B cell (primary cell): Measurements from ENCODE around the gene SFT2D1. TPM values are rescaled to one million over a fixed set of nuclear protein-coding genes. Genes with fewer than 3 reads are reported as not detected.

ENCODE experiments used
- ATAC-seq: fragments of 200-7000 bp; cut with Tn5 transposase; one replicate; pipeline ENCODE4 v1.10.0; 2021; ENCODE audit warnings: low read depth, mild to moderate bottlenecking, moderate number of reproducible peaks, moderate library complexity
- CTCF ChIA-PET: fragments of 350-600 bp; sonication (Branson Sonifier 250); formaldehyde crosslinking; loops from one replicate; lab custom pipeline; 2021; ENCODE audit warnings: antibody characterized with exemption, inconsistent platforms; lab: Charles Lee
- POLR2A ChIA-PET: fragments of 350-600 bp; sonication (Branson Sonifier 250); formaldehyde crosslinking; loops from one replicate; lab custom pipeline; 2021; ENCODE audit warnings: antibody characterized with exemption; lab: Charles Lee
- DNase-seq: peaks from one replicate; pipeline ENCODE4 v3.0.0; 2013
- H2AFZ ChIP-seq: 2 replicates; pipeline ENCODE4 v1.6.1; 2012; ENCODE audit warnings: mild to moderate bottlenecking, low read depth, low read length; ENCODE audit not compliant: insufficient read depth, poor library complexity, severe bottlenecking
- H3K27ac ChIP-seq, 2 donors: 1 replicate in 1 of 2; 2 replicates in 1 of 2; pipeline ENCODE4 v1.5.1; 2012 to 2013; ENCODE audit warnings: low read length in 2 of 2, mild to moderate bottlenecking in 2 of 2, moderate library complexity in 1 of 2
- H3K27me3 ChIP-seq, 4 experiments: fragments of 200-600 bp in 1 of 4; sonication (generic) in 1 of 4; replicated peaks in 1 of 4; 1 replicate in 2 of 4; 2 replicates in 2 of 4; pipeline versions ENCODE4 v1.6.1 to v1.7.0; 2013 to 2016; ENCODE audit warnings: low read length in 3 of 4, mild to moderate bottlenecking in 2 of 4, mixed read lengths in 1 of 4, moderate library complexity in 1 of 4; ENCODE audit not compliant: insufficient read depth in 4 of 4, control insufficient read depth in 3 of 4; ENCODE audit errors: control extremely low read depth in 1 of 4
- H3K36me3 ChIP-seq, 2 experiments: replicated peaks in 1 of 2; 1 replicate in 1 of 2; 2 replicates in 1 of 2; pipeline versions ENCODE4 v1.6.1 to v1.7.1; 2013; ENCODE audit warnings: low read length in 1 of 2; ENCODE audit not compliant: insufficient read depth in 2 of 2, control insufficient read depth in 1 of 2; ENCODE audit errors: control extremely low read depth in 1 of 2, extremely low read depth in 1 of 2
- H3K4me1 ChIP-seq, 2 donors: fragments of 200-600 bp in 1 of 2; sonication (generic) in 1 of 2; 1 replicate in 1 of 2; 2 replicates in 1 of 2; pipeline versions ENCODE4 v1.5.1 to v1.6.1; 2013 to 2017; ENCODE audit warnings: low read length in 2 of 2; ENCODE audit not compliant: control insufficient read depth in 2 of 2, insufficient read depth in 2 of 2
- H3K4me2 ChIP-seq: replicated peaks from 2 replicates; pipeline ENCODE3; 2012; ENCODE audit warnings: mild to moderate bottlenecking, low read depth, low read length; ENCODE audit not compliant: poor library complexity, severe bottlenecking
- H3K4me3 ChIP-seq, 5 experiments: fragments of 200-600 bp in 1 of 5; sonication (generic) in 1 of 5; 1 replicate in 3 of 5; 2 replicates in 2 of 5; pipeline versions ENCODE4 v1.5.1 to v1.7.0; 2011 to 2016; ENCODE audit warnings: low read length in 4 of 5, mild to moderate bottlenecking in 4 of 5, low read depth in 2 of 5, control low read depth in 1 of 5, moderate library complexity in 1 of 5; ENCODE audit not compliant: insufficient read depth in 1 of 5; ENCODE audit errors: control extremely low read depth in 1 of 5, extremely low read depth in 1 of 5
- H3K79me2 ChIP-seq: fragments of 200-600 bp; sonication (generic); one replicate; pipeline ENCODE4 v1.6.0; 2016; ENCODE audit warnings: low read length; ENCODE audit not compliant: control insufficient read depth, insufficient read depth
- H3K9ac ChIP-seq: fragments of 200-600 bp; sonication (generic); 2 replicates; pipeline ENCODE4 v1.6.1; 2017; ENCODE audit warnings: mild to moderate bottlenecking, low read length, moderate library complexity
- H3K9me3 ChIP-seq, 3 donors: one replicate each; pipeline versions ENCODE4 v1.6.1 to v1.7.1; 2013; ENCODE audit warnings: low read length in 2 of 3; ENCODE audit not compliant: control insufficient read depth in 2 of 3, insufficient read depth in 1 of 3; ENCODE audit errors: control extremely low read depth in 1 of 3
- H4K20me1 ChIP-seq: 2 replicates; pipeline ENCODE4 v1.6.0; 2012; ENCODE audit warnings: mild to moderate bottlenecking, low read length; ENCODE audit not compliant: insufficient read depth, control insufficient read depth, poor library complexity, severe bottlenecking
- H3K27ac Mint-ChIP-seq: one replicate; pipeline ENCODE4 v1.8.0; 2021; ENCODE audit warnings: mixed read lengths
- H3K27me3 Mint-ChIP-seq: one replicate; pipeline ENCODE4 v1.8.0; 2021; ENCODE audit warnings: mixed read lengths
- H3K4me1 Mint-ChIP-seq: one replicate; pipeline ENCODE4 v1.8.0; 2021; ENCODE audit warnings: mixed read lengths
- H3K4me3 Mint-ChIP-seq: one replicate; pipeline ENCODE4 v1.8.0; 2021; ENCODE audit warnings: mixed read lengths
- H3K9me3 Mint-ChIP-seq: one replicate; pipeline ENCODE4 v1.8.0; 2022; ENCODE audit warnings: mixed read lengths; ENCODE audit not compliant: insufficient read depth
- EZH2 ChIP-seq: IDR thresholded peaks from 2 replicates; pipeline ENCODE4 v1.6.1; 2012; ENCODE audit warnings: borderline replicate concordance, low read depth, mild to moderate bottlenecking, moderate library complexity, low read length; ENCODE audit not compliant: insufficient read depth, poor library complexity, severe bottlenecking
- WGBS: methylation state at CpG from one replicate; pipeline ENCODE4 v1.1.5; 2013; ENCODE audit warnings: missing lambda C conversion rate; ENCODE audit not compliant: insufficient coverage; 5-methylcytosine and 5-hydroxymethylcytosine counted together
- intact Hi-C: fragments of 100-400 bp; cut with micrococcal nuclease; formaldehyde crosslinking; loops from one replicate; pipeline ENCODE4 v1.10.0; 2022
- polyA plus RNA-seq: library from polyadenylated mRNA; depleted of rRNA; stranded (reverse); fragments of >200 nt; gene quantifications from 2 replicates; pipeline ENCODE4 v1.2.3, GENCODE V29; 2012
- total RNA-seq, 2 donors: library from RNA; stranded (reverse); fragments of 120-200 nt in 1 of 2; gene quantifications; 1 replicate in 1 of 2; 2 replicates in 1 of 2; pipeline versions ENCODE4 v1.2.3 to v1.2.4, GENCODE V29; 2013 to 2022
- TF ChIP-seq, protein P1 (sequence below): fragments of 200-600 bp; IDR thresholded peaks from one replicate; pipeline ENCODE4 v1.8.0; 2022; ENCODE audit warnings: antibody characterized with exemption, mild to moderate bottlenecking

Gene SFT2D1
- total and polyA plus RNA-seq, 2 donors (not counting 1 experiment from before 2014, with no cell fraction given), result 38.2 to 59.0 TPM

DNA sequence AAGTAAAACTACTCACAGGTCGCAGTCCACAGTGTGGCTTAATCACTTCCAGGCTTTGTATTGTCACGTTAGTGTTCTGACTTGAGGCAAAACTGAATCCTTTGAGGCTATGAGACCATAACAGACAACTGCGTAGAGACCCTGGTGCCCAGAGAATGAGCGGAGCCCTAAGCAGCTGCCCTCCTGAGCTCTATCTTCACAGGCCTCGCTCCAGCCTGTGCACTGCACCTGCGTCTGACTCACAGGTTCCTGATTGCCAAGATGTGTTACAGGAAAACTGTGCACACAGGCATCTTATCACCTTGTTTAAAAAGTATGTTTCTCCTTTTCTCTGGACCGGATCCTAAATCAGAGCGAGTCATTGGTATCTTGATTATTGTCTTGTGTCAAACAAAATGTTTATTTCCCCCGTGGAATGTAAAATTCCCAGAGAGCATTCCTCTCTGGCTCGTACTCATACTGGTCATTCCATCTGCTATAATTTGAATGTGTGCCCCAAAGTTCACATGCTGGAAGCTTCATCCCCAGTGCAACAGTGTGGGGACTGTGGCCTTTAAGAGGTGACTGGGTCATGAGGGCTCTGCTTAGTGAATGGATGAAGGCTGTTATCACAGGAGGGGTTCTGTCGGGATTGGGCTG is 59.8 kb downstream of the SFT2D1 start:
- Histone ChIP-seq H3K9ac (no peak overlapping the region), H3K4me3 (no peak overlapping the region), H3K27ac (no peak overlapping the region), H3K4me1 (peaks cover 19 to 20% of the 10 kb centered on the region in 2 donors), H3K27me3 (no peaks in the 10 kb centered on the region), H2AFZ (no peak overlapping the region), H3K79me2 (no peaks in the 10 kb centered on the region), H3K9me3 (peaks cover 0 to 6% (median 0%) of the 10 kb centered on the region in 3 donors), H3K4me2 (no peak overlapping the region), H3K36me3 (no peaks in the 10 kb centered on the region), H4K20me1 (no peaks in the 10 kb centered on the region)
- DNase-seq (no peak), ATAC-seq (no peak)
- CTCF ChIA-PET, result interaction anchor here (1.1 to 3.4 kb wide), 2 partner anchors 31 to 118 kb away, joined by 4 to 31 read pairs; no protein-coding TSS in a partner anchor
- Mint-ChIP-seq H3K9me3 (no peaks in the 10 kb centered on the region), H3K4me1 (peaks cover 24% of the 10 kb centered on the region), H3K27ac (no peak overlapping the region), H3K27me3 (peaks cover 3% of the 10 kb centered on the region), H3K4me3 (no peak overlapping the region)
- POLR2A ChIA-PET, result no interaction called here
- no peak for TF ChIP-seq EZH2
- TF ChIP-seq, protein P1, sequence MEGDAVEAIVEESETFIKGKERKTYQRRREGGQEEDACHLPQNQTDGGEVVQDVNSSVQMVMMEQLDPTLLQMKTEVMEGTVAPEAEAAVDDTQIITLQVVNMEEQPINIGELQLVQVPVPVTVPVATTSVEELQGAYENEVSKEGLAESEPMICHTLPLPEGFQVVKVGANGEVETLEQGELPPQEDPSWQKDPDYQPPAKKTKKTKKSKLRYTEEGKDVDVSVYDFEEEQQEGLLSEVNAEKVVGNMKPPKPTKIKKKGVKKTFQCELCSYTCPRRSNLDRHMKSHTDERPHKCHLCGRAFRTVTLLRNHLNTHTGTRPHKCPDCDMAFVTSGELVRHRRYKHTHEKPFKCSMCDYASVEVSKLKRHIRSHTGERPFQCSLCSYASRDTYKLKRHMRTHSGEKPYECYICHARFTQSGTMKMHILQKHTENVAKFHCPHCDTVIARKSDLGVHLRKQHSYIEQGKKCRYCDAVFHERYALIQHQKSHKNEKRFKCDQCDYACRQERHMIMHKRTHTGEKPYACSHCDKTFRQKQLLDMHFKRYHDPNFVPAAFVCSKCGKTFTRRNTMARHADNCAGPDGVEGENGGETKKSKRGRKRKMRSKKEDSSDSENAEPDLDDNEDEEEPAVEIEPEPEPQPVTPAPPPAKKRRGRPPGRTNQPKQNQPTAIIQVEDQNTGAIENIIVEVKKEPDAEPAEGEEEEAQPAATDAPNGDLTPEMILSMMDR, result no peak
- intact Hi-C loops, result no loop called here
- WGBS, result 84% methylated on average over 6 of the region's 11 CpGs

DNA sequence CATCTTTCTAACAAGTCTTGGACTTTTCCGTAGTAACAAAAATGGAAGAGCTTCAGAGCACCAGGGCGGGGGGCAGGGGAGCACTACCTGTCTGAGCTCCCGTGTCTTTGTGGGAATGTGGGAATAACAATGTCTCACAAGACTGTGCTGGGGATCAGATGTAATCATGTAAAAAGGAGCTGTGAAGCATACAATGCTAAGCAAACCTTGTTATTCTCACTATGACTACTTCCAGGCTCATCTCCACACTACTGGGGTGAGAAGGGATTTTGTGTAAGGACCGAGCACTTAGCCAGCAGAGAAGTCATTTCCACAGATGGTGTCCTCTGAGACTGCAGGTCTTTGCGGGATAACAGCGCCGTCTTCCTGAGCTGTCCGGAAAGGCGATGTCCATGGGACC is 61.2 kb downstream of the SFT2D1 start:
- TF ChIP-seq, protein P1, result no peak
- TF ChIP-seq EZH2, result no peak
- DNase-seq (no peak), ATAC-seq (no peak)
- Histone ChIP-seq H3K9me3 (no peaks in the 10 kb centered on the region), H2AFZ (no peak overlapping the region), H4K20me1 (no peaks in the 10 kb centered on the region), H3K79me2 (no peaks in the 10 kb centered on the region), H3K4me1 (peaks cover 5 to 6% of the 10 kb centered on the region in 2 donors), H3K27me3 (no peaks in the 10 kb centered on the region), H3K36me3 (no peaks in the 10 kb centered on the region), H3K4me3 (no peak overlapping the region), H3K9ac (no peak overlapping the region), H3K27ac (no peak overlapping the region), H3K4me2 (no peak overlapping the region)
- H3K9me3 Mint-ChIP-seq, result no peaks in the 10 kb centered on the region
- 89% methylated on average over 3 of the region's 9 CpGs for WGBS
- ChIA-PET POLR2A (no interaction called here), CTCF (interaction anchor here (0.7 to 3.4 kb wide), 8 partner anchors 11 to 120 kb away, joined by 3 to 31 read pairs (median 4); no protein-coding TSS in a partner anchor)
- H3K4me1 Mint-ChIP-seq, result peaks cover 15% of the 10 kb centered on the region
- no peak overlapping the region for H3K27ac Mint-ChIP-seq
- no peak overlapping the region for H3K4me3 Mint-ChIP-seq
- intact Hi-C loops, result no loop called here
- H3K27me3 Mint-ChIP-seq, result peaks cover 3% of the 10 kb centered on the region
